Neural cell (in vitro differentiated cells): Measurements from ENCODE around the gene MPI. TPM values are rescaled to one million over a fixed set of nuclear protein-coding genes. Genes with fewer than 3 reads are reported as not detected.

Experiments used
- H2AFZ ChIP-seq: fragments of 200-600, 300-800 bp; sonication (generic), shearing (Covaris generic); 2 replicates; pipeline ENCODE4 v1.6.0; 2014; ENCODE audit warnings: low read depth, mild to moderate bottlenecking, antibody characterized with exemption, low read length, moderate library complexity
- H3F3A ChIP-seq: fragments of 200-600 bp; shearing (Covaris generic); 2 replicates; pipeline ENCODE4 v1.6.1; 2016; ENCODE audit warnings: mild to moderate bottlenecking, moderate library complexity, mixed read lengths, antibody characterized with exemption, low read length; ENCODE audit not compliant: insufficient read depth, poor library complexity, severe bottlenecking
- H3K27ac ChIP-seq: fragments of 200-600, 300-800 bp; sonication (generic), shearing (Covaris generic); 2 replicates; pipeline ENCODE4 v1.5.1; 2014; ENCODE audit warnings: mild to moderate bottlenecking, low read length, moderate library complexity
- H3K27me3 ChIP-seq: fragments of 300-800, 200-600 bp; sonication (generic), shearing (Covaris generic); 2 replicates; pipeline ENCODE4 v1.6.0; 2014; ENCODE audit warnings: mild to moderate bottlenecking, low read depth, low read length, moderate library complexity; ENCODE audit not compliant: insufficient read depth
- H3K36me3 ChIP-seq: fragments of 300-800, 200-600 bp; sonication (generic), shearing (Covaris generic); 2 replicates; pipeline ENCODE4 v1.5.1; 2014; ENCODE audit warnings: mild to moderate bottlenecking, antibody characterized with exemption, low read length, moderate library complexity; ENCODE audit not compliant: insufficient read depth
- H3K4me2 ChIP-seq: fragments of 300-800, 200-600 bp; sonication (generic), shearing (Covaris generic); 2 replicates; pipeline ENCODE4 v1.6.0; 2014; ENCODE audit warnings: mild to moderate bottlenecking, low read length
- H3K4me3 ChIP-seq: fragments of 300-800, 200-600 bp; sonication (generic), shearing (Covaris generic); 2 replicates; pipeline ENCODE4 v1.5.1; 2014; ENCODE audit warnings: mild to moderate bottlenecking, low read length, moderate library complexity
- H3K79me2 ChIP-seq: fragments of 200-600 bp; shearing (Covaris generic); replicated peaks from 2 replicates; pipeline ENCODE4 v1.6.0; 2014; ENCODE audit warnings: mild to moderate bottlenecking, low read length, moderate library complexity; ENCODE audit not compliant: insufficient read depth
- H3K9ac ChIP-seq: fragments of 300-800, 200-600 bp; sonication (generic), shearing (Covaris generic); 2 replicates; pipeline ENCODE4 v1.6.1; 2016; ENCODE audit warnings: mild to moderate bottlenecking, low read length, mixed read lengths
- H3K9me2 ChIP-seq: fragments of 200-600 bp; shearing (Covaris generic); 2 replicates; pipeline ENCODE4 v1.6.1; 2016; ENCODE audit warnings: mild to moderate bottlenecking, low read length, mixed read lengths; ENCODE audit not compliant: insufficient read depth
- H3K9me3 ChIP-seq: fragments of 200-600, 300-800 bp; sonication (generic), shearing (Covaris generic); 2 replicates; pipeline ENCODE4 v1.6.1; 2016; ENCODE audit warnings: mild to moderate bottlenecking, mixed run types, low read length, moderate library complexity, mixed read lengths
- H4K20me1 ChIP-seq: fragments of 200-600 bp; shearing (Covaris generic); 2 replicates; pipeline ENCODE4 v1.6.1; 2016; ENCODE audit warnings: mild to moderate bottlenecking, mixed run types; ENCODE audit not compliant: insufficient read depth
- CTCF ChIP-seq: fragments of 450-650 bp; IDR thresholded peaks from 2 replicates; pipeline ENCODE4 v1.5.1; 2014; ENCODE audit warnings: antibody characterized with exemption, mild to moderate bottlenecking, moderate library complexity; ENCODE audit not compliant: poor library complexity, severe bottlenecking
- EP300 ChIP-seq: fragments of 450-650 bp; conservative IDR thresholded peaks from 2 replicates; pipeline ENCODE4 v1.6.1; 2014; ENCODE audit warnings: antibody characterized with exemption, mild to moderate bottlenecking, moderate library complexity; ENCODE audit not compliant: poor library complexity, severe bottlenecking
- EZH2 ChIP-seq: fragments of 200-600, 300-800 bp; shearing (Covaris generic), sonication (generic); IDR thresholded peaks from 2 replicates; pipeline ENCODE4 v1.6.1; 2014; ENCODE audit warnings: antibody characterized with exemption, low read length, borderline replicate concordance, mild to moderate bottlenecking; ENCODE audit not compliant: insufficient read depth, poor library complexity, severe bottlenecking
- MXI1 ChIP-seq: fragments of 450-650 bp; conservative IDR thresholded peaks from 2 replicates; pipeline ENCODE4 v1.6.1; 2014; ENCODE audit warnings: antibody characterized with exemption, mild to moderate bottlenecking; ENCODE audit not compliant: poor library complexity, severe bottlenecking
- POLR2AphosphoS5 ChIP-seq: IDR thresholded peaks from 2 replicates; pipeline ENCODE4 v1.6.1; 2012
- RAD21 ChIP-seq: fragments of 450-650 bp; conservative IDR thresholded peaks from 2 replicates; pipeline ENCODE4 v1.6.1; 2014; ENCODE audit warnings: antibody characterized with exemption, mild to moderate bottlenecking, moderate library complexity
- REST ChIP-seq: IDR thresholded peaks from 2 replicates; pipeline ENCODE4 v1.6.1; 2012; ENCODE audit warnings: borderline replicate concordance
- SMC3 ChIP-seq: fragments of 450-650 bp; conservative IDR thresholded peaks from 2 replicates; pipeline ENCODE4 v1.6.1; 2014; ENCODE audit warnings: antibody characterized with exemption, mild to moderate bottlenecking, moderate library complexity; ENCODE audit not compliant: poor library complexity
- TAF1 ChIP-seq: IDR thresholded peaks from 2 replicates; pipeline ENCODE4 v1.6.1; 2012; ENCODE audit warnings: low read depth
- polyA plus RNA-seq: library from polyadenylated mRNA; depleted of rRNA; stranded (reverse); fragments of >200 nt; gene quantifications from 2 replicates; pipeline ENCODE4 v1.2.3, GENCODE V29; 2014

Gene MPI
- polyA plus RNA-seq, 1 donor from 2014 or later: 80.3 TPM

- no peaks in the 10 kb centered on the region for H4K20me1 ChIP-seq
- no peaks in the 10 kb centered on the region for H3K9me2 ChIP-seq
- no peak overlapping the region for H3K27ac ChIP-seq
- H3K4me2 ChIP-seq: no peak overlapping the region
- no peak for TF ChIP-seq POLR2AphosphoS5
- no peak for TF ChIP-seq CTCF
- no peak for TF ChIP-seq SMC3
- TF ChIP-seq TAF1: no peak
- no peak for TF ChIP-seq RAD21
- no peak for TF ChIP-seq REST
- TF ChIP-seq EP300: no peak
- TF ChIP-seq MXI1: no peak
- no peak for TF ChIP-seq EZH2
- no peak overlapping the region for H3K4me3 ChIP-seq
- H3K9ac ChIP-seq: no peak overlapping the region
- H3K27me3 ChIP-seq: no peaks in the 10 kb centered on the region
- H3K36me3 ChIP-seq: no peaks in the 10 kb centered on the region
- H3K79me2 ChIP-seq: no peaks in the 10 kb centered on the region
- H2AFZ ChIP-seq: no peak overlapping the region
- no peaks in the 10 kb centered on the region for H3F3A ChIP-seq
- H3K9me3 ChIP-seq: no peaks in the 10 kb centered on the region
Measured at GRCh38 chr15:74864296-74864695, 25.5 kb upstream of the MPI start.

DNA sequence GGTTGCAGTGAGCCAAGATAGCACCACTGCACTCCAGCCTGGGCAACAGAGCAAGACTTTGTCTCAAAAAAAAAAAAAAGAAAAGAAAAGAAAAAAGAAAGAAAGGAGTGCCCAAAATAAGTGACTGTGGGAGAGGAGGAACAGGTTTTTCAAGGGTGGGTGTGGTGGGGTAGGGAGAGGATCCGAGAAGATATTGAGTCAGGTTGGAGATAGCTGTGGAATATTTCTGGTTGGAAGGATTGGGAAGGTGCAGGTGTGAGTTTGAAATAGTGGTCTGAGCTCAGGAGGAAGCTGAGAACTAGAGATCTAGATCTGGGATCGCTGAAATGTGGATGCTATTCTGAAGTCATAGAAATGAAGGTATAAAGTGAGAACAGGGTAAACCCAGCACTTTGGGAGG, 24.5 kb upstream of the MPI start:
- Histone ChIP-seq H3K9me2 (no peaks in the 10 kb centered on the region), H3K27me3 (no peaks in the 10 kb centered on the region), H3F3A (no peaks in the 10 kb centered on the region), H3K36me3 (no peaks in the 10 kb centered on the region), H3K4me2 (no peak overlapping the region), H3K4me3 (no peak overlapping the region), H3K79me2 (peaks cover 8% of the 10 kb centered on the region), H2AFZ (no peak overlapping the region), H4K20me1 (no peaks in the 10 kb centered on the region), H3K9ac (no peak overlapping the region), H3K9me3 (no peaks in the 10 kb centered on the region), H3K27ac (no peak overlapping the region)
- TF ChIP-seq REST (no peak), TAF1 (no peak), SMC3 (no peak), EZH2 (no peak), RAD21 (no peak), POLR2AphosphoS5 (no peak), MXI1 (no peak), CTCF (no peak), EP300 (no peak)
